Endothelial cell of umbilical vein (primary cell): ENCODE data around the gene GALNT1. TPM values are rescaled to one million over a fixed set of nuclear protein-coding genes. Genes with fewer than 3 reads are reported as not detected.

Experiments used
- BruUV-seq: library from RNA; stranded (reverse); fragments of 400-500 nt; replicated peaks from 2 replicates; lab custom pipeline; 2021; lab: Mats Ljungman, UMichigan
- CTCF ChIA-PET: fragments of 300-600, 350-600 bp; sonication (Branson Sonifier 250); formaldehyde crosslinking; loops from one replicate; lab custom pipeline; 2021; ENCODE audit warnings: antibody characterized with exemption, inconsistent platforms; lab: Charles Lee
- POLR2A ChIA-PET: fragments of 300-600, 350-600 bp; sonication (Branson Sonifier 250); formaldehyde crosslinking; loops from one replicate; lab custom pipeline; 2021; ENCODE audit warnings: antibody characterized with exemption, inconsistent platforms; lab: Charles Lee
- DNase-seq: peaks from one replicate; pipeline ENCODE4 v3.0.0-alpha.2; 2011; ENCODE audit warnings: low read depth, low spot score
- FAIRE-seq: peaks from 2 replicates; lab custom pipeline; 2011; peaks lifted over from hg19 to GRCh38; lab: Jason Lieb, UNC
- H2AFZ ChIP-seq: 2 replicates; pipeline ENCODE4 v1.6.0; 2012; ENCODE audit warnings: low read depth, low read length, control low read depth, inconsistent platforms
- H3K27ac ChIP-seq: 2 replicates; pipeline ENCODE4 v1.5.1; 2011; ENCODE audit warnings: low read depth, mild to moderate bottlenecking, control low read depth, low read length, moderate library complexity; ENCODE audit not compliant: insufficient read depth
- H3K27me3 ChIP-seq, 2 experiments: 2 replicates each; pipeline versions ENCODE4 v1.6.0 to v1.6.1; 2011; ENCODE audit warnings: low read length in 2 of 2, mixed read lengths in 1 of 2; ENCODE audit not compliant: control insufficient read depth in 2 of 2, insufficient read depth in 2 of 2
- H3K36me3 ChIP-seq, 2 experiments: 2 replicates in 1 of 2; 3 replicates in 1 of 2; pipeline ENCODE4 v1.5.1; 2011; ENCODE audit warnings: low read length in 2 of 2, mild to moderate bottlenecking in 1 of 2, moderate library complexity in 1 of 2; ENCODE audit not compliant: control insufficient read depth in 2 of 2, insufficient read depth in 2 of 2; ENCODE audit errors: extremely low read depth in 1 of 2
- H3K4me1 ChIP-seq: 3 replicates; pipeline ENCODE4 v1.5.1; 2011; ENCODE audit warnings: mild to moderate bottlenecking, low read length; ENCODE audit not compliant: control insufficient read depth, insufficient read depth; ENCODE audit errors: extremely low read depth
- H3K4me2 ChIP-seq: 2 replicates; pipeline ENCODE4 v1.6.1; 2011; ENCODE audit warnings: low read length, control low read depth, mixed read lengths; ENCODE audit not compliant: insufficient read depth
- H3K4me3 ChIP-seq, 3 experiments: fragments of 200-600 bp in 1 of 3; sonication (generic), shearing (Covaris generic) in 1 of 3; replicated peaks in 1 of 3; 2 replicates each; pipeline ENCODE4 v1.5.1; 2011 to 2016; ENCODE audit warnings: control low read depth in 3 of 3, low read length in 3 of 3, mild to moderate bottlenecking in 2 of 3, inconsistent platforms in 1 of 3, low read depth in 1 of 3, moderate library complexity in 1 of 3; ENCODE audit not compliant: insufficient read depth in 1 of 3
- H3K79me2 ChIP-seq: 2 replicates; pipeline ENCODE4 v1.6.0; 2012; ENCODE audit warnings: low read length, inconsistent platforms; ENCODE audit not compliant: control insufficient read depth, insufficient read depth
- H3K9ac ChIP-seq: replicated peaks from 2 replicates; pipeline ENCODE3; 2011; ENCODE audit warnings: low read length, control low read depth; ENCODE audit not compliant: insufficient read depth; ENCODE audit errors: extremely low read depth
- H3K9me1 ChIP-seq: replicated peaks from 3 replicates; pipeline ENCODE4 v1.6.0; 2011; ENCODE audit warnings: mild to moderate bottlenecking, low read length; ENCODE audit not compliant: control insufficient read depth, insufficient read depth; ENCODE audit errors: extremely low read depth
- H3K9me3 ChIP-seq: replicated peaks from 2 replicates; pipeline ENCODE4 v1.5.1; 2012; ENCODE audit warnings: low read length, inconsistent platforms; ENCODE audit not compliant: control insufficient read depth, insufficient read depth
- H4K20me1 ChIP-seq: replicated peaks from 2 replicates; pipeline ENCODE3; 2011; ENCODE audit warnings: mild to moderate bottlenecking, low read length; ENCODE audit not compliant: control insufficient read depth, insufficient read depth; ENCODE audit errors: extremely low read depth
- EZH2 ChIP-seq: IDR thresholded peaks from 2 replicates; pipeline ENCODE4 v1.6.1; 2012; ENCODE audit warnings: borderline replicate concordance, low read depth, mild to moderate bottlenecking, moderate library complexity, low read length, inconsistent platforms; ENCODE audit not compliant: severe bottlenecking
- FOS ChIP-seq: IDR thresholded peaks from 2 replicates; pipeline ENCODE4 v1.6.1; 2011; ENCODE audit warnings: mild to moderate bottlenecking, low read length, moderate library complexity, borderline replicate concordance; ENCODE audit not compliant: insufficient read depth
- GATA2 ChIP-seq: IDR thresholded peaks from 2 replicates; pipeline ENCODE4 v1.7.0; 2011; ENCODE audit warnings: low read depth, mild to moderate bottlenecking, moderate library complexity, mixed read lengths, low read length; ENCODE audit not compliant: insufficient read length, insufficient read depth
- JUN ChIP-seq: IDR thresholded peaks from 2 replicates; pipeline ENCODE4 v1.6.1; 2011; ENCODE audit warnings: borderline replicate concordance, low read depth; ENCODE audit not compliant: insufficient read length, insufficient read depth
- MYC ChIP-seq: IDR thresholded peaks from one replicate; pipeline ENCODE4 v1.6.1; 2011; ENCODE audit warnings: mild to moderate bottlenecking, low read depth, low read length
- POLR2AphosphoS5 ChIP-seq: IDR thresholded peaks from 2 replicates; pipeline ENCODE4 v1.6.1; 2012; ENCODE audit warnings: low read depth, mild to moderate bottlenecking, control low read depth, low read length, moderate library complexity; ENCODE audit not compliant: insufficient read depth
- dilution Hi-C: fragments of 300-500 bp; cut with MboI; formaldehyde crosslinking; loops from one replicate; pipeline ENCODE4 v1.15.0; 2019; ENCODE audit warnings: low sequenced_read_pairs; ENCODE audit not compliant: extremely low pct_ligation_motif_present
- intact Hi-C: fragments of 100-400 bp; cut with micrococcal nuclease; formaldehyde crosslinking; loops from one replicate; pipeline ENCODE4 v1.10.0; 2022
- polyA plus RNA-seq, 4 experiments: library from polyadenylated mRNA; depleted of rRNA in 3 of 4; stranded (reverse) in 3 of 4; unstranded in 1 of 4; fragments of >200 nt; gene quantifications; 2 replicates each; pipeline versions ENCODE4 v1.2.1 to v1.2.3, GENCODE V29; 2011 to 2012; ENCODE audit warnings: missing spikeins in 1 of 4
- total RNA-seq: library from RNA; stranded (reverse); gene quantifications from 2 replicates; pipeline ENCODE4 v1.2.3, GENCODE V29; 2021

Gene GALNT1
- total and polyA plus RNA-seq, 2 donors (not counting 3 experiments of a cell fraction or from before 2014, with no cell fraction given) = 89.9 to 360 TPM

DNA sequence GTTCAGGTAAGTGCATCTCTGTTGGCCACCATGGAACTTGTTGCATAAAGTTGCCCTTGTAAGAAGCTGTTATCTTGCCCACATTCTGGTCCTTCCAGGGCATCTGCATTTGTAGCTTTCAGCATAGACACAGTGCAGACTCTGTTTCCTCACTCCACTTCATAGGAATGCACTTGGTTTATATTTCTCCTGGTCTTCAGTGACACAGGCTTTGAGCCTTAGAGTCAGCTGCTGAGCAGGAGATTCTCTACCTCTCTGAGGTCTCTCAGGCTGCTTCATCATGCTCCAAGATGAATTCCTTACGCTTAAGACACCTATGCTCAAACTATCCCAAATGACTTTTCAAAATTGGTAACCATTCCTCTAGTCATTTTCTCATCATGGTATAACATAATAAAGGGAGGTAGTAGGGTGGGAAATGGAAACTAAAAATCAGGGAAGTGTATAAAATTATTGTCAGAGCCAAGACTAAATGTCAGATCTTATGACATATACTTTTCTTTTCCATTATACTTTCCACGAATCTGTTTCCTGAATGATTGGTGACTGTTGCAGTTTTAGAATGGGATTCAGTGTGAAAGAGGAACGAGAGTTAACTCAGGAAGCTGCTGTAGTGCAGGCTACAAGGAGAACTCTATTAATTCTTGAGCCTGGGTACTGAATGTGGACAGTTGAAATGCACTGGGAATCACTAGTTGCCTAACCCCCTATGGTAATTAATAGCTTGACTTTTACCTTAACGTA, 72.0 kb downstream of the GALNT1 start:
- ChIA-PET POLR2A (no interaction called here), CTCF (interaction anchor here (0.6 to 0.7 kb wide), 2 partner anchors 9 to 240 kb away, joined by 3 read pairs; no protein-coding TSS in a partner anchor)
- Histone ChIP-seq H3K4me2 (no peak overlapping the region), H2AFZ (no peak overlapping the region), H3K27ac (no peak overlapping the region), H3K79me2 (peaks cover 77% of the 10 kb centered on the region), H3K36me3 (no peaks in the 10 kb centered on the region), H3K9ac (no peak overlapping the region), H3K4me3 (no peak overlapping the region), H3K9me1 (no peaks in the 10 kb centered on the region), H3K4me1 (no peaks in the 10 kb centered on the region), H3K27me3 (no peaks in the 10 kb centered on the region), H4K20me1 (no peaks in the 10 kb centered on the region), H3K9me3 (no peaks in the 10 kb centered on the region)
- intact Hi-C loops = no loop called here
- BruUV-seq = no TSS peak
- FAIRE-seq (no peak), DNase-seq (peak; percentile 50)
- TF ChIP-seq POLR2AphosphoS5 (no peak), FOS (no peak), MYC (no peak)
- dilution Hi-C loops = no loop called here

GRCh38 chr18:35658112-35658511, 76.6 kb downstream of the GALNT1 start:
- TF ChIP-seq POLR2AphosphoS5 (no peak), JUN (no peak), MYC (no peak), GATA2 (no peak), EZH2 (no peak)
- Histone ChIP-seq H3K4me3 (no peak overlapping the region), H3K36me3 (no peaks in the 10 kb centered on the region), H3K27ac (no peak overlapping the region), H3K27me3 (no peaks in the 10 kb centered on the region), H3K4me2 (no peak overlapping the region), H3K79me2 (peaks cover 69% of the 10 kb centered on the region), H2AFZ (no peak overlapping the region), H3K9me3 (no peaks in the 10 kb centered on the region), H3K4me1 (peaks cover 15% of the 10 kb centered on the region), H3K9me1 (no peaks in the 10 kb centered on the region), H4K20me1 (no peaks in the 10 kb centered on the region), H3K9ac (no peak overlapping the region)
- intact Hi-C loops = no loop called here
- POLR2A ChIA-PET = no interaction called here
- FAIRE-seq (peak; percentile 21), DNase-seq (no peak)
- no TSS peak for BruUV-seq
- CTCF ChIA-PET = interaction anchor here (1.1 kb wide), 1 partner anchor 292 kb away, joined by 3 read pairs; no protein-coding TSS in a partner anchor
- dilution Hi-C loops = no loop called here
